Measurements from ENCODE around the gene SMCO4. TPM values are rescaled to one million over a fixed set of nuclear protein-coding genes. Genes with fewer than 3 reads are reported as not detected.

Gene SMCO4
- total RNA-seq, 1 donor from 2014 or later = 26.5 TPM

- H3K36me3 Mint-ChIP-seq (ENCODE audit: insufficient read depth) = no peaks in the 10 kb centered on the region
- H3K27me3 Mint-ChIP-seq = peaks cover 21% of the 10 kb centered on the region
- no peak for TF ChIP-seq CTCF (IDR thresholded peaks at IDR 0.05; ENCODE audit: unreplicated experiment)
- H3K4me1 Mint-ChIP-seq (ENCODE audit: low read depth) = peaks cover 1% of the 10 kb centered on the region
- H3K4me3 Mint-ChIP-seq (ENCODE audit: low read depth) = no peak overlapping the region
- DNase-seq (ENCODE audit: low spot score, unreplicated experiment) = no peak
- H3K9me3 Mint-ChIP-seq (ENCODE audit: low read depth) = no peaks in the 10 kb centered on the region
- H3K27ac Mint-ChIP-seq = no peak overlapping the region
These were observed 4.6 kb upstream of the SMCO4 start for GRCh38 chr11:93547773-93548172.

GRCh38 chr11:93547028-93547427 lies 3.8 kb upstream of the SMCO4 start:
- no peak for TF ChIP-seq CTCF (IDR thresholded peaks at IDR 0.05; ENCODE audit: unreplicated experiment)
- H3K27ac Mint-ChIP-seq = no peak overlapping the region
- DNase-seq (ENCODE audit: low spot score, unreplicated experiment) = no peak
- H3K36me3 Mint-ChIP-seq (ENCODE audit: insufficient read depth) = no peaks in the 10 kb centered on the region
- no peak overlapping the region for H3K4me3 Mint-ChIP-seq (ENCODE audit: low read depth)
- peaks cover 21% of the 10 kb centered on the region for H3K27me3 Mint-ChIP-seq
- H3K4me1 Mint-ChIP-seq (ENCODE audit: low read depth) = peaks cover 5% of the 10 kb centered on the region
- H3K9me3 Mint-ChIP-seq (ENCODE audit: low read depth) = no peaks in the 10 kb centered on the region

GRCh38 chr11:93545566-93545965 lies 2.4 kb upstream of the SMCO4 start:
- Mint-ChIP-seq H3K27ac (no peak overlapping the region), H3K27me3 (peaks cover 16% of the 10 kb centered on the region), H3K9me3 (ENCODE audit: low read depth) (no peaks in the 10 kb centered on the region), H3K4me3 (ENCODE audit: low read depth) (no peak overlapping the region), H3K36me3 (ENCODE audit: insufficient read depth) (no peaks in the 10 kb centered on the region), H3K4me1 (ENCODE audit: low read depth) (peaks cover 9% of the 10 kb centered on the region)
- no peak for TF ChIP-seq CTCF (IDR thresholded peaks at IDR 0.05; ENCODE audit: unreplicated experiment)
- no peak for DNase-seq (ENCODE audit: low spot score, unreplicated experiment)

- H3K4me3 Mint-ChIP-seq (ENCODE audit: low read depth) = peak overlapping the region; percentile 83
- H3K27me3 Mint-ChIP-seq = peaks cover 16% of the 10 kb centered on the region
- H3K9me3 Mint-ChIP-seq (ENCODE audit: low read depth) = no peaks in the 10 kb centered on the region
- no peaks in the 10 kb centered on the region for H3K36me3 Mint-ChIP-seq (ENCODE audit: insufficient read depth)
- no peak for TF ChIP-seq CTCF (IDR thresholded peaks at IDR 0.05; ENCODE audit: unreplicated experiment)
- H3K4me1 Mint-ChIP-seq (ENCODE audit: low read depth) = peaks cover 9% of the 10 kb centered on the region
- no peak for DNase-seq (ENCODE audit: low spot score, unreplicated experiment)
- H3K27ac Mint-ChIP-seq = peak overlapping the region; percentile 53
These were observed 371 bp downstream of the SMCO4 start for GRCh38 chr11:93542811-93543229.

GRCh38 chr11:93541884-93542810 lies 1.0 kb downstream of the SMCO4 start:
- no peak for DNase-seq (ENCODE audit: low spot score, unreplicated experiment)
- TF ChIP-seq CTCF (IDR thresholded peaks at IDR 0.05; ENCODE audit: unreplicated experiment) = no peak
- Mint-ChIP-seq H3K27ac (peak overlapping the region; percentile 53), H3K4me1 (ENCODE audit: low read depth) (peaks cover 9% of the 10 kb centered on the region), H3K27me3 (peaks cover 13% of the 10 kb centered on the region), H3K9me3 (ENCODE audit: low read depth) (no peaks in the 10 kb centered on the region), H3K4me3 (ENCODE audit: low read depth) (peak overlapping the region; percentile 83), H3K36me3 (ENCODE audit: insufficient read depth) (no peaks in the 10 kb centered on the region)

Data from progenitor cell of endocrine pancreas (in vitro differentiated cells).